Coronary artery (tissue), 2 donors: ENCODE data around the gene RANBP17.
"Not testable (repeated sequence)": the region's sequence is repeated elsewhere in the genome, so short reads cannot be mapped to it uniquely, and the experiment has no call there.

Experiments
- DNase-seq: peaks from one replicate; pipeline ENCODE4 v3.0.0-alpha.2; 2017; ENCODE audit warnings: low spot score
- H3K27ac ChIP-seq, 2 donors: fragments of 200-600 bp; sonication (generic); one replicate each; pipeline ENCODE4 v1.5.1; 2016 to 2019
- H3K4me3 ChIP-seq: fragments of 200-600 bp; sonication (generic); 2 replicates; pipeline ENCODE4 v1.5.1; 2016; ENCODE audit warnings: mild to moderate bottlenecking, moderate library complexity
- CTCF ChIP-seq: fragments of 200-600 bp; sonication (generic); IDR thresholded peaks from one replicate; pipeline ENCODE4 v1.5.1; 2019; ENCODE audit warnings: antibody characterized with exemption

Gene RANBP17

GRCh38 chr5:171157775-171158174 is 296.0 kb downstream of the RANBP17 start:
- DNase-seq, result no peak
- H3K27ac ChIP-seq, result no peak overlapping the region

GRCh38 chr5:171158581-171158980 is 296.8 kb downstream of the RANBP17 start:
- H3K27ac ChIP-seq, result no peak overlapping the region
- TF ChIP-seq CTCF, result no peak
- no peak overlapping the region for H3K4me3 ChIP-seq
- no peak for DNase-seq

More at GRCh38 chr5:171157775-171158174, 296.0 kb downstream of the RANBP17 start:
- H3K4me3 ChIP-seq, result no peak overlapping the region
- no peak for TF ChIP-seq CTCF

- Histone ChIP-seq H3K27ac (no peak overlapping the region), H3K4me3 (no peak overlapping the region)
- no peak for TF ChIP-seq CTCF
- no peak for DNase-seq
Measured at GRCh38 chr5:171162165-171162564, 300.3 kb downstream of the RANBP17 start.

- no peak overlapping the region for H3K4me3 ChIP-seq
- no peak for TF ChIP-seq CTCF
- H3K27ac ChIP-seq, result no peak overlapping the region
- no peak for DNase-seq
Measured at GRCh38 chr5:171162596-171162995, 300.8 kb downstream of the RANBP17 start.

- no peak overlapping the region for H3K4me3 ChIP-seq
- no peak overlapping the region for H3K27ac ChIP-seq
- DNase-seq, result no peak
- TF ChIP-seq CTCF, result no peak
Measured at GRCh38 chr5:171166766-171167165, 304.9 kb downstream of the RANBP17 start.

GRCh38 chr5:171168171-171168570 is 306.4 kb downstream of the RANBP17 start:
- no peak overlapping the region for H3K27ac ChIP-seq
- no peak for TF ChIP-seq CTCF
- DNase-seq, result no peak

GRCh38 chr5:171174960-171175359 is 313.1 kb downstream of the RANBP17 start:
- H3K27ac ChIP-seq, DNase-seq, H3K4me3 ChIP-seq: not testable (repeated sequence)

More at GRCh38 chr5:171168171-171168570, 306.4 kb downstream of the RANBP17 start:
- no peak overlapping the region for H3K4me3 ChIP-seq

GRCh38 chr5:171175746-171176145 is 313.9 kb downstream of the RANBP17 start:
- Histone ChIP-seq H3K27ac (no peak overlapping the region), H3K4me3 (no peak overlapping the region)
- TF ChIP-seq CTCF, result no peak
- DNase-seq, result no peak

- DNase-seq, H3K27ac ChIP-seq: not testable (repeated sequence)
Measured at GRCh38 chr5:171178190-171178589, 316.4 kb downstream of the RANBP17 start.

More at GRCh38 chr5:171178190-171178589, 316.4 kb downstream of the RANBP17 start:
- H3K4me3 ChIP-seq, result not testable (repeated sequence)
